Islet precursor cell (in vitro differentiated cells): ENCODE data around the gene C10orf105.

Experiments used
- DNase-seq: peaks from one replicate; pipeline ENCODE4 v3.0.0-alpha.2; 2018

C10orf105 gene

DNA sequence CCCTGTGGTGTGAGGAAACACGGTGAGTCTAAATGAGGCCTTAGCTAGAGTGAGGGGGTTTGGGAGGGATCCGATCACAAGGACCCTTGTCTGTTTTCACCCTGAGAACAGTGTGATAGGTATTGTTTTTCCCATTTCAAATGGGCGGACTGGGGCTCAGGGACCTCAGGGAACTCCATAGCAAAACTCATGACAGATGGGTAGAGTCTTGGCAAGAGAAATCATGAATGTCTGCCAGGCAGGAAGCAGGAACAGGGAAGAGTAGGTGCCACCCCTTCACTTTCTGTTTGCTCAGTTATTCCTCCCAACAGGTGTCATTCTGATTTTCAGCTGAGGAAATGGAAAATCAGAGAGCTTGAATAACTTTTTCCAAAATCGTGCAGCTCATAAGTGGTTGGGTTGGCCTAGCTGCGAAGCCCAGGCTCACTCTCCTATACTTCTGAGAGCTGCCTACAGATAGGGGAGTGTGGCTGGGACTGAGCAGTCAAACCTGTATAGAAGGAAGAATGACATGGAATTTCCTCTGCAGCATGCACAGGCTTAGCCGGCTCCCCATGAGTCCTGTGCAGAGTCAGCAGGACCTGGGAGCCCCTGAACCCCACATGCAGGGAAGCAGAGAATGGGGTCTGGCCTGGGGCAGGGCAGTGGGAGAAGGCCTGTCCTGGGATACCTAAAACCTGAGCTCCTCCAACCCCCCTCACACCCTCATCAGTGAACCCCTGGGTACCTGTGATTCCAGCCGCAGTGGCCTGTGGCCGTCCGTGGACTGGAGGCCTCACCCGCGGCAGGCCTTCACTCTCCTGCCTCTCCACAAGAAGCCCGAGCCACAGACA lies 17.6 kb upstream of the C10orf105 start:
- no peak for DNase-seq

DNA sequence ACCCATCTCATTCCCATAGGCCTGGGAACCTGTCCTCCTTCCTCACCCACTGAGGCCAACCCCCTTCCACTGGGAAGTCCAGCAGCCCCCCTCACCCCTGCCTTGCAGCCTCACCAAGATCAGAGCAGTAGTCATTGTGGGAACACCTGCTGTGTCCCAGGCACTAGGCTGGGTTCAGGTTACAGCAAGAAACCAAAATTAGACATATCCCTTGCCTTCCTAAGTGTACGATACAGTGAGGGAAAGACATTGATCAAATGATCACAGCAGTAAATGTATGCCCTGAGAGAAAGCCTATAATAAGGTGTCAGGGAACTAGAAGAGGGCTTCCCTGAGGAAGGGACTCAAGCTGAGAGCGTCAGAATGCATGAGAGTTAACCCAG lies 17.0 kb upstream of the C10orf105 start:
- DNase-seq: no peak

DNA sequence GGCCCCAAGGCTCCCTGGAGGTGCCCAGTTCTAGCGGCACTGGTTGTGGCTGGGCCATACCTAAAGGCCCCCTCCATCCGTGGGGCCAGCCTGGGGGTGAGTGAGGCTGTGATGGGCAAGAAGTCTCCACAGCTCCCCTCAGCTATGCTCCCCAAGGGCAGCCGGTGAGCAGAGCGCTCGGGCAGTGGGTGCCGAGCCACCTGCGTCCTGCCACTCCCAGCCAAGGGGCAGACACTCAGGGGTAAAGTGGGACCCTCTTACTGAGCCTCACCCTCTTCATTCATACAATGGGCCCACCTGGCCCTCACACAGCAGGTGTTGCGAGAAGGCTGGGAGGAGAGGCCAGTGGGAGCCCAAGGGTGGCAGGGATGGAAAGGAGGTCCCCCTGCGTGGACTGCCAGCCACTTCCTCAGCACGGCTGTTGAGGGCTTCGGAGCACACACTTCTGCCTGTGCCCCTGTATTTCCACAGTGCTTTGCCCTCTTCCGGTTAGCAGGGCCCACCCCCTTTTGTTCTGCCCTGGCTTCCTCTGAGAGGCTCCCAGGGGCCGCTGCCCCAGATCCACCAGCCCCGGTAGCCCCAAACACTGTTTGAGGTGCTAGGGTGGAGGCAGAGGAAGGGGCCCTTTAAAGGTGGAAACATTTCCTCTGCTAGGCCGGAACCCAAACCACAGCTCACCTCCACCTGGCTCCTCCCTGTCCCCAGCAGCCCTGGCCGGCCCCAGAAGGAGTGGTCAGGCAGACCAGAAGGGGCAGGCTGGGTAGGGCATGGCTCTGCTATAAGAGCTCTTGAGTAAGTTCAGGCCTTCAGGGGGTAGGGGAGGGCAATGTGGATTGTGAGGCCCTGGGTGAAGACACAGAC lies 16.4 kb upstream of the C10orf105 start:
- no peak for DNase-seq

DNA sequence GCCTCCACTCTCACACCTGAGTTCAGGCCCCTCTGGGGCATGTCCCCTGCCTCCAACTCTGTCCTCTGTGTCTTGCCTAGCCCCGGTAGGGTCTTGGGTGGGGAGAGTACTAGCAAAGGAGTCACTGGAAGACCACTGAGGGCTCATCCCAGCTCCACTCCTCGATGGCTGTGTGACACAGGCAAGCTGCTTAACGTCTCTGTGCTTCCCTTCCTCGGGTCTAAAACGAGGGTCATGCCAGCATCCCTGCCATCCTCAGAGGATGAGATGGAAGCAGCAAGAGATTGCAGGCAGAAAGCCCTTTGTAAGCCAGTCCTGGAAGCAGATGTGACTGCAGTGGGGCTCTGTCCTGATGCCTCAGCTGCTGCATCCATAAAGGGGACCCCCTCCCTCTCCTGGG lies 15.2 kb upstream of the C10orf105 start:
- DNase-seq: no peak

DNA sequence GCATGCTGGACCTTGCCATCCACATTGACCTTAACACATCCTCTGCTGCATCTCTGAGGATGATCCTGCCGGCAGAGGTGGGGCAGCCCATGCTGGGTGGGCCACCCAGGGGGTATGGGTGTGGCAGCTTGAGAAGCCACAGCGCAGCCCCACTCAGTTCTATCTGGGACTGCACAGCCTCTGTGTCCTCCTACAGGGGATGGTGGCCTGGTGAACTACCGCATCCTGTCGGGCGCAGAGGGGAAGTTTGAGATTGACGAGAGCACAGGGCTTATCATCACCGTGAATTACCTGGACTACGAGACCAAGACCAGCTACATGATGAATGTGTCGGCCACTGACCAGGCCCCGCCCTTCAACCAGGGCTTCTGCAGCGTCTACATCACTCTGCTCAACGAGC lies 12.2 kb upstream of the C10orf105 start:
- DNase-seq: no peak

DNA sequence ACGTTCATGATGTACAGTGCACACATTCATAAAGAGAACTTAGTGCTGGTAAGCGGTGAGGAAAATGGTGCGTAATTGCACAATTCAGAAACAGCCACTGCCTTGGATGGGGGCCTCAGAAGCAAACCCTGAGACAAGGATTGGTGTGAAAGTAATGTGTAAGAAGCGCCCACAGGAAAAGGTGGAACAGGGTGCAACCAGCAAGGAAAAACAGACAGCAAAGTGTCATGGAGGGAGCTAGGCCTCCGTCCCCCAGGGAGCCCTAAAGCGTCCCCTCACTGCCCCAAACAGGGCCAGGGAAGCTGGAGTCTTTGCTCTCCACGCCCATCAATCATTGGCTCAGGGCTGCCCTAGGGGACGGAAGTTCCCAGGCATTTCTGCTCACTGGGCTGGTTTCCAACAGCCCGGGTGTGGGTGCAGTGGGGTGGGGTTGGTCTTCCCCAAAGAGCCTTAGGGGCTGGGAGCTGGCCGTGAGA lies 9.6 kb upstream of the C10orf105 start:
- no peak for DNase-seq

DNA sequence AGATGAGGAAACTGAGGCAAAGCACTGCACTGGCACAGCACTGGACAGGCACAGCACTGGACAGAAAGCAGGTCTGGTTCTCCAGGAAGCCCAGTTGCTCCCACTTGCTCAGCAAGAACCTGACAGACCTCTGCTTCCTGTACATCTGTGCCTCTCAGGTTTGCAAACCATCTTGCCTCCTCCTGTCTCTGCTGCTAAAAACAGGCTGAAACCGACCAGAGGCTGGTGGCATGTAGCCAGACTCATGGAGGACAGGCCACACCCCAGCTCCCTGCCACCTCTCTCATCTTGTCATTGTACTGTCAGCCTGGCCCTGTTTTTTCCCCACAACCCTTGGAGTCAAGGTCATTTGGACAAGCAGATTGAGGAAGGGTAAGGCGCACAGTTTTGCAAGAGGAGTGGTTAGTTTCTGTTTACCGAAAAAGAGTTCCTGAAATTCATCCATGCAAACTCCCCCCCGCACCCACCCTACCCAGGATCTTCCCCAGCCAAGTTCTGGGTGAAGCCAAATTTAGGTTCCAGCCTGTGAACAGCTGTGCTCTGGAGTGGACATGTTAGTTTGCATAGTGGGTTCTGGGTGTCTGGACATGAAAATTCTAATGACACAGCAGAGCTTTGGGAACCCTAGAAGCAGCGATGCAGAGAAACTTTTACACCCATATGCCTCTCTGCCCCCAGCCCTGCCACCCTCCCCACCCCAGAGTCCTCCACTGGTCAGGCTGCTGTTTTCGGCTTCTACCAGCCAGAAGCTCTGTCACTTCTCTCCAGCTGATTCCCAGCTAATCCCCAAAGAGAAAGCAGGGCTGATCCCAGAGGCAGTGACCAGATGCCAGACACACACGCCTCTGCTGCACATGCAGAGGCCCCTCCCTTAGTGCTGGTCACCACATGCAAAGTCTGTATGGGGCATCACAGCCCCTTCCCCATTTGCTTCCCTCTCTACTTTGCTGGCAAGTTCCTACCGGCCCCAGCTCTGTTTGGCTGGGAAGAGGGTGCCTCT lies 8.5 kb upstream of the C10orf105 start:
- peak; percentile 70 for DNase-seq

DNA sequence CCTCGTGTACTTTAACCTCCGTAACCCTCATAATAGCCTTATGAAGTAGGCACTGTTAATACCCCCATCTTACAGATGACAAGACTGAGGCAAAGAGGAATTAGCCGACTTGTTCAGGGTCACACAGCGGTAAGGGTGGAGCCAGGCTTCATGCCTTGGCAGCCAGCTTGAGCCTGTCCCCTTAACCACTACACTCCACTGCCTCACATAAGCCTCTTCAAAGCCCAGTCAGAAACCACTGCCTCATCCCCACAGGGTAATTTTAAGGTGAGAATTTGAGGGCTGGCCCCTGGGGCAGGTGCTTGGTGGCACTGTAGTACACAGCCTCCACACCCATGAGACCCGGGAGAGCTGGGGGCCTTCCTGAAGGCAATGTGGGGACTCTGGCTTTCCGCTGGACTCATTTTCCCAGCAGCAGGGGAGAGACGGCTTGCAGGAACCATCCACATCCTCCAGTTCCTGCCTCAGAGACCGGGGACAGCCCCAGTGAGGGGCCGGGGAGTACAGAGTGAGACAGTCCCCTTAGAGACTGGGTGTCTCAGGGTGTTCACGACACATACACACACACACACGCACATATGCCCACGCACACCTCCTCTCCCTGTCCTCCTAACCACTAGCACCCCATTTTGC lies 7.6 kb upstream of the C10orf105 start:
- no peak for DNase-seq

DNA sequence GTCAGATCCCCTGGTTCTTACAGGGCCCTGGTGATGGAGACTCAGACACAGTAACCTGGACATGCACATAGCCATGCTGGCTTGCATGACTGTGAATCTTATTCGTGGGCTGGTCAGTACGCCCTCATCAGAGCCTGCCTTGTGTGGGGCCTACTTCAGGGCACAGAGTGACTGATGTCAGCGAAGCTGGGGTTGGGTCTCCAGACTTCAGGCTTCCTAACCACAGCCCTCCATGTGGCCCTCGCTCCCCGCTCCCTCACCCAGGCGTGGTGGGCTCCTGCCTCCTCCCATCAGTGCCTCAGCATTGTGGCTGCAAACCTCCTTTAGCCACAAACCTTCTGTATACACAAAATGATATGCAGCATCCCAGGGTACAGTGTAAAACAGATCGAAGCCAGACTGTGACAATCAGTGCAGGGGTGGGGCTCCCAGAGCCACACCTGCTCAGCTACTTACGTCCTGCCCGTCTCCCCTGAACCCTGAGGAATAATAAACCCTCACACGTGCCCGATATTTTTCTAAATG lies 7.1 kb upstream of the C10orf105 start:
- DNase-seq: no peak

DNA sequence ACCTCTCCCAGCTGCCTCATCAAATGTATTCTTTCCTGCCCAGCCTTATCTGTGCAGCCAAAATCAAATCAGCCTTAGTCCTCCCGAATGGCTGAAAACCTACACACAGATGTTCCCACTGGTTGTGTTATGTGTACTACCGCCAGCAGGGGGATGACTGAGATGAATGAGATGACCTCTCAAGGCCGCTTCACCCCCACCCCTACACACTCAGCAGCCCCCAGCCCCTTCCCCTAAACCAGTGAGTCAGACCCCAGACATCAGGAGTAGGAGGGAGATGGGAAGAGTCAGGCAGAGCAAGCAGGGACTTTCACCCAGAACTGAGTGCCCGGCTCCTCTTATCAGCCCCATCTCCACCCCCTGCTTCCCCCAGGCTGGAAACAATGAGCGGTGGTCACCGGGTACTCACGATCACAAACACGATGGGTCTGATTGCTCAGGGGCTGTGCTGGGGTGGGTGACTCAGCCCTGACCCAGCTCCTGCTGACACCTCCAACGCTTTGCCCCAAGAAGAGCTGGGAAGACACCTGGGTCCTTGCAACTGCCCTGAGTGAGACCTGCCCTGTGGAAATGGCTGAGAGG lies 6.5 kb upstream of the C10orf105 start:
- DNase-seq: peak; percentile 94

DNA sequence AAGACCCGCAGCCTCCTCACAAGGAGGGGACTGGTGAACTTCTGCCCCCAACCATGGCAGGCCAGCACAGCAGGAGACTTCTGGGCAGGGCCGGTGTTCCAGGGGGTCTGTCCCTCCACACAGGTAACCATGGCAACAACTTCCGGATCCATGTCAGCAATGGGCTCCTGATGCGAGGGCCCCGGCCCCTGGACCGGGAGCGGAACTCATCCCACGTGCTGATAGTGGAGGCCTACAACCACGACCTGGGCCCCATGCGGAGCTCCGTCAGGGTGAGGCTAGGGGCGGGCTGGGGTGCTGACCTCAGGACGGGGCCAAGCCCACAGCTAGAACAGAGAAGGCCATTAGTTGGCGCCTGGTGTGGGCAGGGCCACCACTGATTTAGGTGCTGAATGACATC lies 5.7 kb upstream of the C10orf105 start:
- DNase-seq: no peak

DNA sequence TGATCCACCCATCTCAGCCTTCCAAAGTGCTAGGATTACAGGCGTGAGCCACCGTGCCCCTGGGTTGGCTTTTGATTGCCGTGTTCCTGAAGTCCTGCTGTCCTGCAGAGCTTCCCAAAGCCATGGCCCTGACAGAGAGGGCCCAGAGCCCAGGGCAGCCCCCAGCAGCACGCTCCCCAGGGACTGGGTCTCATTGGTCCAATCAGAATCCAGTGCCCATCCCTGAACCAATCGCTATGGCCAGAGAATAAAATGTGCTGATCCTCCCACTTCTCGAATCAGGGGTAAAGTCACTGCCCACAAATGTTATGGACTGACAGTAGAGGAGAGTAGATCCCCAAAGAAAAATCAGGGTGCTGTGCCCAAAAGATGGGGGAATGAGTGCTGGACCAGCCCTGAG lies 5.0 kb upstream of the C10orf105 start:
- DNase-seq: no peak

DNA sequence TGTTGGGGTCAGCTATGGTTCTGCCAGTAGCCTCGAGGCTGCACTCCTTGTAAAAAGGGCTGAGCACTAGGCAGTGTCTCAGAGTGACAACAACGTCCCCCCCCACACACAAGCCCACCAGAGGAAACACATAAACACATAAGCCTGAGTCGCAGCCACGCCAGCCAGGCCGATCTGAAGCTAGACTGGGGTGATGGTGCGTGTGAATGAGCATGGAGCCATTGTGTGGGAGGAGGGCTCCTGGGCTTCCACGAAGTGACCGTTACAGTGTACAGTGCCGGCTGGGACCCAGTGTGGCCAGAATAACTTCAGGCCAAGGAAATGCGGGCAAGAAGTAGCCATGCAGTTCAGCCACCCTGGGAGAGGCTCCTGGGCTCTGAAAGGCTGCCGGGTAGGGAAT lies 3.7 kb upstream of the C10orf105 start:
- no peak for DNase-seq

DNA sequence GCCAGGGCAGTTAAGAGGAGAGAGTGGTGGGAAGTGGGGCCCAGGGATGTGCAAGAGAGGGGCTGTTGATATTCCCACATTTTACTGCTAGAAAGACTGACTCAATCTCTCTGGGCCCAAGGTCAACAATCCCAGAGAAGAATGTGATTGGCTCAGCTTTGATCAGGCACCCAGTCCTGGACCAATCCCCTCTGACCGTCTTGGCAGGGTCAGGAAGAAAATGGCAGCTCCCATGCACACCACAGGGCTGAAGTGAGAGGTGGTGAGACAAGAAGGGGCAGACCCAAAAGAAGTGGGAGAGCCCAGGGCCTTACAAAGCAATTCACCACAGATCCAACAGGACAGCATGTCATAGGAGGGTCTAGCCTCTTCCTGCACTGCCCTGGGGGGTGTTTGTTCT lies 3.3 kb upstream of the C10orf105 start:
- no peak for DNase-seq

DNA sequence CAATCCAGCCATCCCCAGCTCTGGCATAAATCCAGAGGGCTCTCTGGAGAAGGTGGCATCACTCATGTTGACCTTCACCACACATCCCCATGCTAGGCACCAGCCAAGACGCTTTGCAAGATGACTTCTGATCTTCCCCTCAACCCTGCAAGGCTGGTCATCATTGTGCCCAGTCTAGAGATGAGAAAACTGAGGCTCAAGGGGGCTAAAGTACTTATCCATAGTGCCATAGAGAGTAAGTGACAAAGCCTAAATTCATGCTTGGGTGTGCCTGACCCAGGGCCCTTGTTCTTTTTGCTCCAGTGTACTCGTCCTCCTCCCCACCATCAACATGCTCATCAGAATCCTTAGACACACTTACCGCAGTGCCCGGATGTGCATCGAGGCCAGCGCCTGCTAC lies 1.7 kb upstream of the C10orf105 start:
- no peak for DNase-seq

DNA sequence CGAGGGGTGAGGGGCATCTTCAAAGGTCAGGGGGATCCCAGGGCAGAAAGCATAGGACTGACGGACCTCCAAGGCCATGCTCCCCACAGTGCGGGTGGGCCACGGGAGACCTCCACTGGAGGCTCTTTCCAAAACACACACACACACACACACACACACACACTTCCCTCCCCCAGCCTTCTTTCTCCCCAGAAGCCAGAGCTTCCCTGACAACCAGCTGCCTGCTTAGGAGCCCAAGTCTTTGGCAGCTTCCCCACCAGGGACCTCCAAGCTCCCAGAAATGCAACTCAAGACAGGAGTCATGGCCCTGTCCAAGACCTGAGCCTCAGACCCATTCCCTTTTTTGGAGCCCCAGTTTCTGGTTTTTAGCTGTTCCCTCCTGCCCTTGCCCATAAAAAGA lies 710 bp upstream of the C10orf105 start:
- no peak for DNase-seq

DNA sequence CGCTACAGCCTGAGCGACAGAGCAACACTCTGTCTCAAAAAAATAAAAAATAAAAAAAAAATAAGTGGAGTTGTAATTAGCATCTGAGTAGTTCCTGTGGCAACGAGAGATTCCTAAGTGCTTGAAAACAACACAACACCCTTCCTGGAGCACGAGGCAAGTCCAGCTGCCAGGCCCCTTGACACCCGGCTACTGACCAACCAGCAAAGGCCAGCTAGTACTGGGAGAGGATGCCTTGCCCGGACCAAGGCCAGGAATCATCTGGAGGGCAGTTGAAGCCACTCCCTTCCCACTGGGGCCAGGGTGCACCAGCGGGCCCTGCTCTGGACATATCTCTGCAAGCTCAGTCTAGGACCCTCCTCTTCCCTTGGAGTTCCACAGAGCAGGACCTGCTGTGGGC lies 536 bp downstream of the C10orf105 start:
- DNase-seq: no peak

DNA sequence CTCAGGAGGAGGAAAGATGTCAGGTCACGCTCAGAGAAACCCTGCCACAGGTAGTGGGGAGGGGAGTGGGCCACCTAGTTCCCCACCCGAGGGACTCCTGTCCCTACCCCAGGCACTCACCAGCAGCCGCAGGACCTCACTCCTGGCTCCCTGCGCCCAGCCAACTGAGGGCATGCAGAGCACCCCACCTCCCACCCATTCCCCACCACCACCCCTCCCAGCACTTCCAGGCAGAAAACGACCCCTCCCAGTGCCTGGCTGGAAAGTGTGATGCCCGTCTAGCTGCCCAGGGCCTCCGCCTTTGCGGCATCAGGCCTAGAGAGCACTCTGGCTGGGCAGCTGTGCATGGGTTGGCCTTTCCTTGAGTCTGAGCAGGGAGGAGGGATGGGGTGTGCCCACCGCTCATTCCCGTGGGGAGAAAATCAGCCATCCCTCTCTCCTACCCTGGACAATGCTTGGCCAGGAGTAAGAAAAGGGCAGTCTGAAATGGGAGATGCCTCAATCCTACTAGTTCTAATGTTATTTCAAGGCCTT lies 1.3 kb downstream of the C10orf105 start:
- no peak for DNase-seq

DNA sequence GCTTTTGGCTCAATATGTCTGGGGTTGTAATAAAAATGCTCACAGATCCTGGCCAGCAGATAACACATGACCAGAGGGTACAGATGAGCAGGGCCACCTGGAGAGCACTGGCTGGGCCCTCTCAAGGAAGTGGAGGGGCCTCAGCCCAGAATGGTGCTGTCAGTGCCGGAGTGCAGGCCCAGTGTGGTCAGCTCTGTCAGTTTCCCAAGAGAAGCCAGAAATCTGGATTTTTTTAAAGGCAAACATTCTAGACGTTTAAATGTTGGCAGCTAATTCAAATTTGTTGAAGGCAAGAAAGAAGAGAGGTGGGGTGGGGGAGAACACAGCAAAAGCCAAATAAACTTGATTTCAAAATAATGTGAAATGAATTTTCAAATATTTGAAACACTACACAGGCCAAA lies 2.0 kb downstream of the C10orf105 start:
- DNase-seq: no peak

DNA sequence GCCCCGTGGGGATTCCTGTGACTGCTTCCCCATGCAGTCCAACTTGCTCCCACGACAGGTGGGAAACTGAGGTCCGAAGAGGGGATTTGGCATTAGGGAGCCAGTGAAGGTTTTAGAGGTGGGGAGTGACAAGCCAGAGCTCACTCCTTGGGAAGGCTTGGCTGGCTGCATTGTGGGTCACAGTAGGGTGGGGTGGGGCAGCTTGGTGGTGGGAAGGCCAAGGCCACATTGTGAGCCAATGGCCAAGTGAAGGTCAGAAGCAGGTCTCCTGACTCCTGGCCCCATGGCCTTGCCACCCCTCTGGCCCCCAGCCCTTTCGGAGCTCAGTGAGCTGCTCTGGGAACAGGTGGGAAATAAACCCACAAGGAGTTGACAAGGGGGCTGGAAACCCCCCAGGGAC lies 2.5 kb downstream of the C10orf105 start:
- no peak for DNase-seq

DNA sequence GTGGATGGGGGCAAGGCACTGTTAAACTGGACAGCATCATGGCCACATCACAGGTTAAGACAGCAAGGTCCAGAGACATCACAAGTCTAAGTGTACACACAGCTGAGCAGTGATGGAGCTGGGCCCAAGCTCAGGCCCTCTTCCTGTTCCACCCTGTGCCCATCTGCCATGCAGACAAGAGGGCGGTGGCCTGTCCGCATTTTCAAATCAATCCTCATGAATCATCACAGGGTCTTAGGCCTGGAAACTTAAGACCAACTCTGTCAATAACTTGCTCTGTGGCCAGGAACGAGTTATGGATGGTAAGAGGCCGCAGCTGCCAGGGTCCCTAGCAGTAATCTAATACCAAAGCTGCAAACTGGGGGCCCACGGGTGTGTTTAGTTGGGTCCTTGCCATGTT lies 3.2 kb downstream of the C10orf105 start:
- no peak for DNase-seq
